ENCODE data around the gene NFE2. TPM values are rescaled to one million over a fixed set of nuclear protein-coding genes. Genes with fewer than 3 reads are reported as not detected.

NFE2 gene
- total RNA-seq, 6 donors from 2014 or later: 2.7 to 16.8 (median 9.3) TPM

DNA sequence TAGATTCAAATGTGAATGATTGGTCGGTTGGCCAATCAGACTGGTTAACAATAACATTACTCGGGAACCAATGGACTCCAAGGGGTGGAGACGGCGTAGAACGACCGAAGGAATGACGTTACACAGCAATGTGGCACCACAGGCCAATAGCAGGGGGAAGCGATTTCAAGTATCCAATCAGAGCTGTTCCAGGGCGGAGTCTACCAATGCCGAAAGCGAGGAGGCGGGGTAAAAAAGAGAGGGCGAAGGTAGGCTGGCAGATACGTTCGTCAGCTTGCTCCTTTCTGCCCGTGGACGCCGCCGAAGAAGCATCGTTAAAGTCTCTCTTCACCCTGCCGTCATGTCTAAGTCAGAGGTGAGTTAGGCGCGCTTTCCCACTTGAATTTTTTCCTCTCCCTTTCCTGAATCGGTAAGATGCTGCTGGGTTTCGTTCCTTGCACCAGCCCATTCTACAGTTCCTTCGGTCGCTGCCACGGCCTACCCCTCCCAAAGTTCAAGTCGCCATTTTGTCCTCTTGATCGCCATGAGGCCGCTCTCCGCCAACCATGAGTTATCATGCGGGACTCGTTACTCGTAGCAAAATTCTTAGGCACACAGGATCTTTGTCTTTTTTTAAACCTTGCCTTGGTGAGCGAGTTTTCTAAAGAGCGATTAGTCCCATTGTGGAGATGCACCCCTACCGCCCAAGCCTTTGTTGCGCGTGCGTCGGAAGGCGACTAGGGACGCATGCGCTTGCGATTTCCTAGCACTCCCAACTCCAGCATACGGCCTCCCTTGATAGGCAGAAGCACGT is 20.2 kb downstream of the NFE2 start, which contains the start of gene HNRNPA1:
Gene HNRNPA1 (plus strand): TSS at position 259 of the 793 bp plus-strand sequence. CDS start 82 bp downstream, at position 341.
- H3K27ac ChIP-seq: peak within 1 kb of the TSS; percentile 92 to 95 (median 94)
- H3K36me3 ChIP-seq: peaks cover 29 to 47% (median 30%) of the 10 kb centered on the region in 4 donors
- peak in 3 of 4 donors; percentile 97 to 99 (median 98) for TF ChIP-seq POLR2A (IDR thresholded peaks at IDR 0.05)
- peak; percentile 97 to 99 for TF ChIP-seq POLR2AphosphoS5 (IDR thresholded peaks at IDR 0.05)
- TF ChIP-seq EP300 (IDR thresholded peaks at IDR 0.05): peak in 1 of 4 donors; percentile 40
- TF ChIP-seq, protein P1, sequence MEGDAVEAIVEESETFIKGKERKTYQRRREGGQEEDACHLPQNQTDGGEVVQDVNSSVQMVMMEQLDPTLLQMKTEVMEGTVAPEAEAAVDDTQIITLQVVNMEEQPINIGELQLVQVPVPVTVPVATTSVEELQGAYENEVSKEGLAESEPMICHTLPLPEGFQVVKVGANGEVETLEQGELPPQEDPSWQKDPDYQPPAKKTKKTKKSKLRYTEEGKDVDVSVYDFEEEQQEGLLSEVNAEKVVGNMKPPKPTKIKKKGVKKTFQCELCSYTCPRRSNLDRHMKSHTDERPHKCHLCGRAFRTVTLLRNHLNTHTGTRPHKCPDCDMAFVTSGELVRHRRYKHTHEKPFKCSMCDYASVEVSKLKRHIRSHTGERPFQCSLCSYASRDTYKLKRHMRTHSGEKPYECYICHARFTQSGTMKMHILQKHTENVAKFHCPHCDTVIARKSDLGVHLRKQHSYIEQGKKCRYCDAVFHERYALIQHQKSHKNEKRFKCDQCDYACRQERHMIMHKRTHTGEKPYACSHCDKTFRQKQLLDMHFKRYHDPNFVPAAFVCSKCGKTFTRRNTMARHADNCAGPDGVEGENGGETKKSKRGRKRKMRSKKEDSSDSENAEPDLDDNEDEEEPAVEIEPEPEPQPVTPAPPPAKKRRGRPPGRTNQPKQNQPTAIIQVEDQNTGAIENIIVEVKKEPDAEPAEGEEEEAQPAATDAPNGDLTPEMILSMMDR (IDR thresholded peaks at IDR 0.05): peak in 2 of 6 experiments; percentile 9 to 16
- ATAC-seq (ENCODE audit: low FRiP score in 2 of 2) (peak; percentile 96 to 99), DNase-seq (peak in 1 of 2 donors; percentile 97)
- H3K4me1 ChIP-seq: peaks cover 55 to 63% (median 58%) of the 10 kb centered on the region in 4 donors
- H3K9me3 ChIP-seq: no peaks in the 10 kb centered on the region
- H3K4me3 ChIP-seq: peak within 1 kb of the TSS; percentile 69 to 82 (median 76)
- H3K27me3 ChIP-seq: no peaks in the 10 kb centered on the region
- 0% methylated on average over 39 to 48 of the region's 48 CpGs for WGBS, 2 donors

GRCh38 chr12:54279632-54280467 is 21.0 kb downstream of the NFE2 start, which contains the start of gene CBX5:
CBX5 (minus strand) TSS chr12:54280122; CDS start chr12:54257650, 22,472 bp downstream.
- Histone ChIP-seq H3K27ac (peak within 1 kb of the TSS; percentile 92 to 95 (median 94)), H3K27me3 (no peaks in the 10 kb centered on the region), H3K9me3 (no peaks in the 10 kb centered on the region), H3K4me3 (peak within 1 kb of the TSS; percentile 69 to 82 (median 76)), H3K36me3 (peaks cover 23 to 38% (median 24%) of the 10 kb centered on the region in 4 donors), H3K4me1 (peaks cover 50 to 56% (median 52%) of the 10 kb centered on the region in 4 donors)
- WGBS, 2 donors: 0% methylated on average over 8 to 49 of the region's 49 CpGs
- DNase-seq (peak; percentile 95 to 100), ATAC-seq (ENCODE audit: low FRiP score in 2 of 2) (peak; percentile 93 to 97)
- TF ChIP-seq POLR2A (IDR thresholded peaks at IDR 0.05) (peak in 3 of 4 donors; percentile 5 to 92 (median 31)), POLR2AphosphoS5 (IDR thresholded peaks at IDR 0.05) (peak; percentile 61 to 92), EP300 (IDR thresholded peaks at IDR 0.05) (no peak)
- TF ChIP-seq, protein P1 (IDR thresholded peaks at IDR 0.05): peak in 1 of 6 experiments; percentile 4

DNA sequence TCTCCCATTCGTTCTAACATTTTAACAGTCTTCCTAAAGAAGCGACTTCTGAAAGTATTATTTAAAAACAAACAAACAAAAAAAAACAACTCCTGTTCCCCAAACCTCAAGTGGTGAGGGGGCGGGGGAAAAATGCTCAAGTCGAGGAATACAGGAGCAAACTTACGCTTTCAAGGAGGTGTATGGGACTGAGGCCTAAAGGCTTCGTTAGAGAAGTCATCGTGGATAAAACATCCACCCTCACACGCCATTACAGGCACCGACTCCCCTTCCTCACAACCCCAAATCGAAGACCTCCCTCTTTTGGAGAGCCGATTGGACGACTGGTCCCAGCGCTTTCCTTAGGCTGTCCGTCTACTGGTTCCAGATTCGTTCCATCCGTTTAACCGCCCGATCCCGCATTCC is 21.6 kb downstream of the NFE2 start:
- Histone ChIP-seq H3K36me3 (peaks cover 22 to 32% (median 22%) of the 10 kb centered on the region in 4 donors), H3K4me1 (peaks cover 48 to 51% (median 50%) of the 10 kb centered on the region in 4 donors), H3K27me3 (no peaks in the 10 kb centered on the region), H3K27ac (peak overlapping the region; percentile 92 to 95 (median 94)), H3K4me3 (peak overlapping the region; percentile 42 to 82 (median 72)), H3K9me3 (no peaks in the 10 kb centered on the region)
- WGBS, 2 donors: 0 to 2% methylated on average over 19 of the region's 19 CpGs
- ATAC-seq (ENCODE audit: low FRiP score in 2 of 2) (no peak), DNase-seq (no peak)
- TF ChIP-seq EP300 (IDR thresholded peaks at IDR 0.05) (no peak), POLR2AphosphoS5 (IDR thresholded peaks at IDR 0.05) (no peak), POLR2A (IDR thresholded peaks at IDR 0.05) (peak in 2 of 4 donors; percentile 14 to 76)
- TF ChIP-seq, protein P1 (IDR thresholded peaks at IDR 0.05): no peak

- 25 to 44% methylated on average over 5 of the region's 5 CpGs for WGBS, 2 donors
- DNase-seq: no peak
- Histone ChIP-seq H3K4me3 (peak overlapping the region in 2 of 4 donors; percentile 69 to 82), H3K27me3 (no peaks in the 10 kb centered on the region), H3K4me1 (peaks cover 34 to 38% (median 36%) of the 10 kb centered on the region in 4 donors), H3K9me3 (no peaks in the 10 kb centered on the region), H3K27ac (peak overlapping the region; percentile 9 to 95 (median 68)), H3K36me3 (peaks cover 8 to 29% (median 8%) of the 10 kb centered on the region in 4 donors)
- TF ChIP-seq POLR2AphosphoS5 (IDR thresholded peaks at IDR 0.05): peak in 1 of 2 donors; percentile 54
- no peak for TF ChIP-seq EP300 (IDR thresholded peaks at IDR 0.05)
- no peak for ATAC-seq (ENCODE audit: low FRiP score in 2 of 2)
Observed at GRCh38 chr12:54277823-54278276, 23.0 kb downstream of the NFE2 start.
